ENCODE data around the gene ZBTB14.

Gene ZBTB14

GRCh38 chr18:5288517-5288935 is 7.0 kb downstream of the ZBTB14 start:
- no peak for DNase-seq (ENCODE audit: low spot score)

GRCh38 chr18:5287854-5288253 is 7.7 kb downstream of the ZBTB14 start:
- no peak for DNase-seq (ENCODE audit: low spot score)

GRCh38 chr18:5286525-5286924 is 9.0 kb downstream of the ZBTB14 start:
- no peak for DNase-seq (ENCODE audit: low spot score)

- peak; percentile 21 for DNase-seq (ENCODE audit: low spot score)
Measured at GRCh38 chr18:5285326-5285725, 10.2 kb downstream of the ZBTB14 start.

GRCh38 chr18:5284808-5285207 is 10.7 kb downstream of the ZBTB14 start:
- DNase-seq (ENCODE audit: low spot score), result no peak

GRCh38 chr18:5282770-5283169 is 12.8 kb downstream of the ZBTB14 start:
- DNase-seq (ENCODE audit: low spot score), result no peak

GRCh38 chr18:5276947-5277346 is 18.6 kb downstream of the ZBTB14 start:
- no peak for DNase-seq (ENCODE audit: low spot score)

GRCh38 chr18:5275872-5276271 is 19.7 kb downstream of the ZBTB14 start:
- DNase-seq (ENCODE audit: low spot score), result no peak

GRCh38 chr18:5268874-5269273 is 26.7 kb downstream of the ZBTB14 start:
- no peak for DNase-seq (ENCODE audit: low spot score)

- no peak for DNase-seq (ENCODE audit: low spot score)
Measured at GRCh38 chr18:5266721-5267120, 28.8 kb downstream of the ZBTB14 start.

- DNase-seq (ENCODE audit: low spot score), result no peak
Measured at GRCh38 chr18:5253910-5254309, 41.6 kb downstream of the ZBTB14 start.

GRCh38 chr18:5251117-5251516 is 44.4 kb downstream of the ZBTB14 start:
- no peak for DNase-seq (ENCODE audit: low spot score)

GRCh38 chr18:5250603-5251002 is 44.9 kb downstream of the ZBTB14 start:
- no peak for DNase-seq (ENCODE audit: low spot score)

GRCh38 chr18:5244941-5245340 is 50.6 kb downstream of the ZBTB14 start:
- DNase-seq (ENCODE audit: low spot score), result no peak

GRCh38 chr18:5239447-5239846 is 56.1 kb downstream of the ZBTB14 start:
- no peak for DNase-seq (ENCODE audit: low spot score)
